ENCODE data around the gene ABI3. TPM values are rescaled to one million over a fixed set of nuclear protein-coding genes. Genes with fewer than 3 reads are reported as not detected.
"Not testable (repeated sequence)": the region's sequence is repeated elsewhere in the genome, so short reads cannot be mapped to it uniquely, and the experiment has no call there.

ABI3 gene
- total RNA-seq (2014; rRNA removed; shearing (Covaris generic)) = 0.29 TPM in 1 of 2 replicates, not detected in the other

- DNase-seq (ENCODE audit: low read depth) = peak; percentile 42
Measured at GRCh38 chr17:49210158-49211029, at the start of gene ABI3, which contains the start of gene GNGT2. ABI3 (plus strand) TSS chr17:49210707; CDS start chr17:49210725, 18 bp downstream. GNGT2 (minus strand) TSS chr17:49210574; CDS start chr17:49207422, 3,152 bp downstream.

GRCh38 chr17:49162866-49163265, 47.6 kb upstream of the ABI3 start:
- no peak for DNase-seq (ENCODE audit: low read depth)

- no peak for DNase-seq (ENCODE audit: low read depth)
Measured at GRCh38 chr17:49165143-49165542, 45.4 kb upstream of the ABI3 start.

GRCh38 chr17:49168706-49169105, 41.8 kb upstream of the ABI3 start:
- DNase-seq (ENCODE audit: low read depth) = no peak

- no peak for DNase-seq (ENCODE audit: low read depth)
Measured at GRCh38 chr17:49170216-49170615, 40.3 kb upstream of the ABI3 start.

- not testable (repeated sequence) for DNase-seq (ENCODE audit: low read depth)
Measured at GRCh38 chr17:49170711-49171110, 39.8 kb upstream of the ABI3 start.

GRCh38 chr17:49175978-49176377, 34.5 kb upstream of the ABI3 start:
- DNase-seq (ENCODE audit: low read depth) = not testable (repeated sequence)

GRCh38 chr17:49180303-49180702, 30.2 kb upstream of the ABI3 start:
- DNase-seq (ENCODE audit: low read depth) = peak; percentile 46

- no peak for DNase-seq (ENCODE audit: low read depth)
Measured at GRCh38 chr17:49180998-49181635, 29.4 kb upstream of the ABI3 start.

GRCh38 chr17:49183341-49183740, 27.2 kb upstream of the ABI3 start:
- no peak for DNase-seq (ENCODE audit: low read depth)

GRCh38 chr17:49183801-49184200, 26.7 kb upstream of the ABI3 start:
- no peak for DNase-seq (ENCODE audit: low read depth)

- DNase-seq (ENCODE audit: low read depth) = not testable (repeated sequence)
Measured at GRCh38 chr17:49184522-49184921, 26.0 kb upstream of the ABI3 start.

GRCh38 chr17:49185381-49185780, 25.1 kb upstream of the ABI3 start:
- not testable (repeated sequence) for DNase-seq (ENCODE audit: low read depth)

- no peak for DNase-seq (ENCODE audit: low read depth)
Measured at GRCh38 chr17:49187301-49187700, 23.2 kb upstream of the ABI3 start.

- no peak for DNase-seq (ENCODE audit: low read depth)
Measured at GRCh38 chr17:49190932-49191331, 19.6 kb upstream of the ABI3 start.

- no peak for DNase-seq (ENCODE audit: low read depth)
Measured at GRCh38 chr17:49191409-49191916, 19.0 kb upstream of the ABI3 start.

- peak; percentile 84 for DNase-seq (ENCODE audit: low read depth)
Measured at GRCh38 chr17:49191917-49192741, 18.4 kb upstream of the ABI3 start.

- DNase-seq (ENCODE audit: low read depth) = peak; percentile 77
Measured at GRCh38 chr17:49193513-49194296, 16.8 kb upstream of the ABI3 start.

- no peak for DNase-seq (ENCODE audit: low read depth)
Measured at GRCh38 chr17:49194297-49194607, 16.3 kb upstream of the ABI3 start.

- DNase-seq (ENCODE audit: low read depth) = no peak
Measured at GRCh38 chr17:49195751-49196150, 14.8 kb upstream of the ABI3 start.

GRCh38 chr17:49196520-49196919, 14.0 kb upstream of the ABI3 start:
- DNase-seq (ENCODE audit: low read depth) = no peak
